ENCODE results near the gene FGF2.
A peak's percentile ranks its signal among the peaks of the same experiment; 100 is the strongest.

The FGF2 gene

DNA sequence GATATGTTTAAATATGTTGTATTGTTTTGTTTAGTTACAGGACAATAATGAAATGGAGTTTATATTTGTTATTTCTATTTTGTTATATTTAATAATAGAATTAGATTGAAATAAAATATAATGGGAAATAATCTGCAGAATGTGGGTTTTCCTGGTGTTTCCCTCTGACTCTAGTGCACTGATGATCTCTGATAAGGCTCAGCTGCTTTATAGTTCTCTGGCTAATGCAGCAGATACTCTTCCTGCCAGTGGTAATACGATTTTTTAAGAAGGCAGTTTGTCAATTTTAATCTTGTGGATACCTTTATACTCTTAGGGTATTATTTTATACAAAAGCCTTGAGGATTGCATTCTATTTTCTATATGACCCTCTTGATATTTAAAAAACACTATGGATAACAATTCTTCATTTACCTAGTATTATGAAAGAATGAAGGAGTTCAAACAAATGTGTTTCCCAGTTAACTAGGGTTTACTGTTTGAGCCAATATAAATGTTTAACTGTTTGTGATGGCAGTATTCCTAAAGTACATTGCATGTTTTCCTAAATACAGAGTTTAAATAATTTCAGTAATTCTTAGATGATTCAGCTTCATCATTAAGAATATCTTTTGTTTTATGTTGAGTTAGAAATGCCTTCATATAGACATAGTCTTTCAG is 68.8 kb downstream of the FGF2 start:
- no peak for DNase-seq (ENCODE audit: low spot score)

DNA sequence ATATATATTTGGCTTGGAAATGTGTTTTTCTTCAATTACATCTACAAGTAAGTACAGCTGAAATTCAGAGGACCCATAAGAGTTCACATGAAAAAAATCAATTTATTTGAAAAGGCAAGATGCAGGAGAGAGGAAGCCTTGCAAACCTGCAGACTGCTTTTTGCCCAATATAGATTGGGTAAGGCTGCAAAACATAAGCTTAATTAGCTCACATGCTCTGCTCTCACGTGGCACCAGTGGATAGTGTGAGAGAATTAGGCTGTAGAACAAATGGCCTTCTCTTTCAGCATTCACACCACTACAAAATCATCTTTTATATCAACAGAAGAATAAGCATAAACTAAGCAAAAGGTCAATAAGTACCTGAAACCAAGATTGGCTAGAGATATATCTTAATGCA is 69.6 kb downstream of the FGF2 start:
- DNase-seq (ENCODE audit: low spot score), result no peak

GRCh38 chr4:122898370-122899150 is 71.9 kb downstream of the FGF2 start:
- DNase-seq (ENCODE audit: low spot score), result peak; percentile 93

DNA sequence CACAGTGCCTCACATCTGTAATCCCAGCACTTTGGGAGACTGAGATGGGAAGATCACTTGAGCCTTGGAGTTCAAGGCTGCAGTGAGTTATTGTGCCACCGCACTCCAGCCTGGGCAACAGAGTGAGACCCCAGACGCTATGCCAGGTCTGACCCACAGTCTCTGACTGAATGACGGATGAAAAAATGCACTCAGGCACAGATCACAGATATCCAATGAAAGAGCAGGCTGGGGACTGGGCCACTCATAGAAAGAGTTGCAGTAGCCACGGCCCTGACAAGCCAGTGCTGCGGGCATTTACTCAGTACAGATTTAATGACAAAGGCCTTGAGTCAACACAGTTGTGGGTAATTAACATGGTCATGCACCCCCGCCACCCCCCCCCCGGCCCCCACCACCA is 73.1 kb downstream of the FGF2 start:
- no peak for DNase-seq (ENCODE audit: low spot score)

DNA sequence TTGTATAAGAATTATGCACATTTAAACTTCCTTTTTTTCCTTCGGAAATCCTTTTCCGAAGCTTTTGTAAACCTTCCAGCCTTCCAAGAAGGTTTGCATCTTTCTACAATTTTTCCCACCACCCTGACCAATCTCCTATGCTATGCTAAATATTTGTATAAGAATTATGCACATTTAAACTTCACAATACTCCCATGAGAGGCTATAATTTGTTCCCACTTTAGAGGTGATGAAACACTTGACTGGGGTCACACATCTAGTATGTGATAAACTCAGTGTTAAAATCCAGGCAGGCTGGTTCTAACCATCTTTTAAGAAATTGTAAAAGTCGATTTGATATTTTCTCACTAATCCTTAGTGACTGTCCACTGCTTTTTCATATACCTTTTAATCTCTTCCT is 73.7 kb downstream of the FGF2 start:
- DNase-seq (ENCODE audit: low spot score), result no peak

- DNase-seq (ENCODE audit: low spot score), result no peak
Measured at GRCh38 chr4:122901247-122902010, 74.8 kb downstream of the FGF2 start.

GRCh38 chr4:122903766-122904288 is 77.2 kb downstream of the FGF2 start:
- DNase-seq (ENCODE audit: low spot score), result no peak

- no peak for DNase-seq (ENCODE audit: low spot score)
Measured at GRCh38 chr4:122906859-122907305, 80.3 kb downstream of the FGF2 start.

DNA sequence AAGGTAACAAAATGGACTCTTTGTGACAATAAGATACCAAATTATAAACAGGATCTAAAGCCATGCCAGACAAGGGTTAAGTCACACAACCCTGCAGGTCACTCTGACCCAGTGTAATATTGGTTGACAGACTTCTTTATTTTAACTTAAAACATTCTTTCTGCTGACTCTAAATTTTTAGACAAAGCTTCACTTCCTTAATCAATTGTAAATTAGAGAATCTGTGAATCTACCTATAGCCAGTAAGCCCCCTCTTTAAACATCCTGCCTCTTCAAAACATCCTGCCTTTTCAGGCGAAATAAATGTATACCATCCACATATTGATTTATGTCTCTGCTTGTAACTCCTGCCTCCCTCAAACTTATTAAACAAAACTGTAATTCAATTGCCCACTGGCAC is 81.6 kb downstream of the FGF2 start:
- no peak for DNase-seq (ENCODE audit: low spot score)

- DNase-seq (ENCODE audit: low spot score), result no peak
Measured at GRCh38 chr4:122909683-122910082, 83.1 kb downstream of the FGF2 start.

DNA sequence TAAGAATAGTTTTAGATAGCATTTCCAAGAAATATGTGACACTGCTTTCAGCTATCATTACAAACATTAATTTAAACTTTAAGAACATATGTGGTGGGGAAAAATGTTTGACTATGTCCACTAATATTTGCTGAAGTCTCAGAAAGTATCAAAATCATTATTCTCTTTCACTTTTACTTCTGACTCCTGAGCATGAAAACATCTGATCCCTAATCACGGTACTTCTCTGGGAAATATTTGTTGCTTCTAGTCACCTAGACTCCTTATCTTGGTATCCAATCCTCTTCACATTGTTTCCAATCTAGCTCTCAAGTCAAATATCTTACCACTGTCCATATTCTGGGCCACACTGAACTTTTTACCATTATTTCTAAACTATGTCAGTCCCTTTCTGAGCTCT is 85.0 kb downstream of the FGF2 start:
- no peak for DNase-seq (ENCODE audit: low spot score)

DNA sequence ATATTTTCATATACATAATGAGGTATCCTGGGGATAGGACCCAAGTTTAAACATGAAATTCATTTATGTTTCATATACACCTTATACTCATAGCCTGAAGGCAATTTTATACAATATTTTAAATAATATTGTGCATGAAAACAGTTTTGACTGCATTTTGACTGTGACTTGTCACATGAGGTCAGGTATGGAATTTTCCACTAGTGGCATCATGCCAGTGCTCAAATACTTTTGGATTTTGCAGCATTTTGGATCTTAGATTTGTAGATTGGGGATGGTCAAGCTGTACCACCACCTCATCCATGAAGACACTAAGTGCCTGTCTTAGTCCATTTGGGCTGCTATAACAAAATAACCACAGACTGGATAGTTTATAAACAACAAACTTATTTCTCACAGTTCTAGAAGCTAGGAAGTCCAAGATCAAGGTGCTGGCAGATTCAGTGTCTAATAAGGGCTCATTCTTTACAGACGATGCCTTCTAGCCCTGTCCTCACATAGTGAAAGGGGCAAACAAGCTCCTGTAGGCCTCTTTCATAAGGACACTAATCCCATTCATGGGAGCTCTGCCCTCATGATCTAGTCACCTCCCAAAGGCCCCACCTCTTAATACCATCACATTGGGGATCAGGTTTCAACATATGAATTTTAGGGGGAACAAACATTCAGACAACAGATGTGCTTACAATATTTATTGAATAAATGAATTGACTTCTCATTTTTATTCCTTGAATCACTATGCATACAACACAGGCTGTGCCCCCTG is 86.4 kb downstream of the FGF2 start:
- no peak for DNase-seq (ENCODE audit: low spot score)

- no peak for DNase-seq (ENCODE audit: low spot score)
Measured at GRCh38 chr4:122914292-122914904, 87.8 kb downstream of the FGF2 start.

DNA sequence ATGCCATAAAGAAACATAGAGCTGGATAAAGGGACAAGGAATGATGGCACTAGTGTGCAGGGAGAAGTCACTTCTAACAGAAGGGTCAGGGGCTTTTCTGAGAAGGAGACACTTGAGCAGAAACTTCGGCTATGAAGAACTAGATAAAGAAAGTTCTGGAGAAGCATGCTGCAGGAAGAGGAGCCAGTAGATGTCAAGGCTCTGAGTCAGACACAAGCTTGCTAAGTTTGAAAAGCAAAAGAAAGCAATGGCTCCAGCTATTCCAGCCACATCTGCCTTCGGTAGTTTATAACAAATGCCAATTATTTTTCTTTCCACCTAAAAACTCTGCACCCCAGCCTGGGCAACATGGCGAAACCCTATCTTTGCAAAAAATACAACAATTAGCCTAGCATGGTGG is 88.3 kb downstream of the FGF2 start:
- DNase-seq (ENCODE audit: low spot score), result no peak

- no peak for DNase-seq (ENCODE audit: low spot score)
Measured at GRCh38 chr4:122917731-122918130, 91.1 kb downstream of the FGF2 start.

GRCh38 chr4:122920473-122920872 is 93.8 kb downstream of the FGF2 start:
- DNase-seq (ENCODE audit: low spot score), result no peak

DNA sequence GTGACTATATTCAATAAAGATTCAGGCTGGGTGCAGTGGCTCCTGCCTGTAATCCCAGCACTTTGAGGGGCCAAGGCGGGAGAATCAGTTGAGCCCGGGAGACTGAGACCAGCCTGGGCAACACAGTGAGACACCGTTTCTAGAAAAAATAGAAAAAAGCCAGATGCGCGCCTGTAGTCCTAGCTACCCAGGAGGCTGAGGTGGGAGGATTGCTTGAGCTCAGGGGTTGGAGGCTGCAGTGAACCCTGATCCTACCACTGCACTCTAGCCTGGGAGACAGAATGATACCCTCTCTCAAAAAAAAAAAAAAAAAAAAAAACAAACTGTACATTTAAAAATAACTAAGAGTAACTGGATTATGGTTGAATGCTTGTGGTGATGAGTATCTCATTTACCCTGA is 94.7 kb downstream of the FGF2 start:
- DNase-seq (ENCODE audit: low spot score), result no peak

GRCh38 chr4:122921971-122922876 is 95.6 kb downstream of the FGF2 start, which contains the start of gene NUDT6:
Gene NUDT6, minus strand, starts transcription at chr4:122922597. Its CDS starts 25 bp downstream, at chr4:122922572.
- DNase-seq (ENCODE audit: low spot score), result peak; percentile 60

- DNase-seq (ENCODE audit: low spot score), result peak; percentile 87
Measured at GRCh38 chr4:122922877-122923511, 96.4 kb downstream of the FGF2 start.

DNA sequence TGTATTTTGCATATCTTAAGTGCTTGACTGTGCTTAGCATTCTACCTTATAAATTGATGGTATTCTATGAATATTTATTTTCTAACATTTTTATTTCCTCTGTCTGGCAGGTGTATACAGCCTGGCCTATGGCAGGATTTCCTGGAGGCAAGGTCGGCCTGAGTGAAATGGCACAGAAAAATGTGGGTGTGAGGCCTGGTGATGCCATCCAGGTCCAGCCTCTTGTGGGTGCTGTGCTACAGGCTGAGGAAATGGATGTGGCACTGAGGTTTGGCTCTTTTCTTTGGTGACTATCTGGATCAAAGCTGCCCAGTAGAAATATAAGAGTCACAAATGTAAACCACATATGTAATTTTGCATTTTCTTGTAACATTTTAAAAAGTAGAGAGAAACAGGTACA is 102.3 kb downstream of the FGF2 start:
- DNase-seq (ENCODE audit: low spot score), result no peak

Measured in kidney capillary endothelial cell (primary cell).